GM12874 (cell line): ENCODE data around the gene ZBTB17.

ENCODE experiments used
- TF ChIP-seq, protein P1 (sequence below): IDR thresholded peaks from 2 replicates; pipeline ENCODE4 v1.5.1; 2011; ENCODE audit warnings: low read depth, mild to moderate bottlenecking, control low read depth, low read length, moderate library complexity; ENCODE audit not compliant: insufficient read depth

Gene ZBTB17

DNA sequence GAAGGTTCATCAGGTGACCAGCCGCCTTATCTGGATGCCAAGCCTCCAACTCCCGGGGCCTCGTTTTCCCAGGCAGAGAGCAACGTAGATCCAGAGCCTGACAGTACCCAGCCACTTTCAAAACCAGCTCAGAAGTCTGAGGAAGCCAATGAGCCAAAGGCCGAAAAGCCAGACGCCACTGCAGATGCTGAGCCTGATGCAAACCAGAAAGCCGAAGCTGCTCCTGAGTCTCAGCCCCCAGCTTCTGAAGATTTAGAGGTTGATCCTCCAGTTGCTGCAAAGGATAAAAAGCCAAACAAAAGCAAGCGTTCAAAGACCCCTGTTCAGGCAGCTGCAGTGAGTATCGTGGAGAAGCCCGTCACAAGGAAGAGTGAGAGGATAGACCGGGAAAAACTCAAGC, 44.5 kb downstream of the ZBTB17 start:
- TF ChIP-seq, protein P1, sequence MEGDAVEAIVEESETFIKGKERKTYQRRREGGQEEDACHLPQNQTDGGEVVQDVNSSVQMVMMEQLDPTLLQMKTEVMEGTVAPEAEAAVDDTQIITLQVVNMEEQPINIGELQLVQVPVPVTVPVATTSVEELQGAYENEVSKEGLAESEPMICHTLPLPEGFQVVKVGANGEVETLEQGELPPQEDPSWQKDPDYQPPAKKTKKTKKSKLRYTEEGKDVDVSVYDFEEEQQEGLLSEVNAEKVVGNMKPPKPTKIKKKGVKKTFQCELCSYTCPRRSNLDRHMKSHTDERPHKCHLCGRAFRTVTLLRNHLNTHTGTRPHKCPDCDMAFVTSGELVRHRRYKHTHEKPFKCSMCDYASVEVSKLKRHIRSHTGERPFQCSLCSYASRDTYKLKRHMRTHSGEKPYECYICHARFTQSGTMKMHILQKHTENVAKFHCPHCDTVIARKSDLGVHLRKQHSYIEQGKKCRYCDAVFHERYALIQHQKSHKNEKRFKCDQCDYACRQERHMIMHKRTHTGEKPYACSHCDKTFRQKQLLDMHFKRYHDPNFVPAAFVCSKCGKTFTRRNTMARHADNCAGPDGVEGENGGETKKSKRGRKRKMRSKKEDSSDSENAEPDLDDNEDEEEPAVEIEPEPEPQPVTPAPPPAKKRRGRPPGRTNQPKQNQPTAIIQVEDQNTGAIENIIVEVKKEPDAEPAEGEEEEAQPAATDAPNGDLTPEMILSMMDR: no peak

DNA sequence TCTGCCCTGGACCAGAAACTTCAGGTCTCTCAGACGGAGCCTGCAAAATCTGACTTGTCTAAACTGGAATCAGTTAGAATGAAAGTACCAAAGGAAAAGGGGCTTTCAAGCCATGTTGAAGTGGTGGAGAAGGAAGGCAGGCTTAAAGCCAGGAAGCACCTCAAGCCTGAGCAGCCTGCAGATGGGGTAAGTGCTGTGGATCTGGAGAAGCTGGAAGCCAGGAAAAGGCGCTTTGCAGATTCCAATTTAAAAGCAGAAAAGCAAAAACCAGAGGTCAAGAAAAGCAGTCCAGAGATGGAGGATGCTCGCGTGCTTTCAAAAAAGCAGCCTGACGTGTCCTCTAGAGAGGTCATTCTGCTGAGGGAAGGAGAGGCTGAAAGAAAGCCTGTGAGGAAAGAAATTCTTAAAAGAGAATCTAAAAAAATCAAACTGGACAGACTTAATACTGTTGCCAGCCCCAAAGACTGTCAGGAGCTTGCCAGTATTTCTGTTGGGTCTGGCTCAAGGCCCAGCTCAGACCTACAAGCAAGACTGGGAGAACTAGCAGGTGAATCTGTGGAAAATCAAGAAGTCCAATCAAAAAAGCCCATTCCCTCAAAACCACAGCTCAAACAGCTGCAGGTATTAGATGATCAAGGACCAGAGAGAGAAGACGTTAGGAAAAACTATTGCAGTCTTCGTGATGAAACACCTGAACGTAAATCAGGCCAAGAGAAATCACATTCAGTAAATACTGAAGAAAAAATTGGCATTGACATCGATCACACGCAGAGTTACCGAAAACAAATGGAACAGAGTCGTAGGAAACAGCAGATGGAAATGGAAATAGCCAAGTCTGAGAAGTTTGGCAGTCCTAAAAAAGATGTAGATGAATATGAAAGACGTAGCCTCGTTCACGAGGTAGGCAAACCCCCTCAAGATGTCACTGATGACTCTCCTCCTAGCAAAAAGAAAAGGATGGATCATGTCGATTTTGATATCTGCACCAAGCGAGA, 46.6 kb downstream of the ZBTB17 start:
- TF ChIP-seq, protein P1: no peak

DNA sequence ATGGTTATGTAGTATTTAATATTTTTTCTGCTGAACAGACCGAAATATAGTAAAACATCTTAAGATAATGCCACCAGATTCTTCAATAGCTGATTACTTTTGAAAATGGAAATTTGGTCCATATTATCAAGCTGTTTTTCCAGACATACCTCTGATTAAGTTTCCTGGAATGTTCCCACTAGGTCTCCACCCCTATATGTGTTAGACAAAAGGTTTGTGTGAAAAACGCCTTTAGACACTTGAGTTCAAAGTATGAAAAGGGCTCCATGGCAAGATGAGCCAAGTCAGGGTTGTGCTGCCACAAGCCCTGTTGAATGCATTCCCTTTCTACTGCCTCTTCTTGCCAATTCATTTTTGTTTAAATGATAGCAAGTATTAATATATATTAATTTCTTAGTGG, 52.7 kb downstream of the ZBTB17 start:
- TF ChIP-seq, protein P1: no peak

DNA sequence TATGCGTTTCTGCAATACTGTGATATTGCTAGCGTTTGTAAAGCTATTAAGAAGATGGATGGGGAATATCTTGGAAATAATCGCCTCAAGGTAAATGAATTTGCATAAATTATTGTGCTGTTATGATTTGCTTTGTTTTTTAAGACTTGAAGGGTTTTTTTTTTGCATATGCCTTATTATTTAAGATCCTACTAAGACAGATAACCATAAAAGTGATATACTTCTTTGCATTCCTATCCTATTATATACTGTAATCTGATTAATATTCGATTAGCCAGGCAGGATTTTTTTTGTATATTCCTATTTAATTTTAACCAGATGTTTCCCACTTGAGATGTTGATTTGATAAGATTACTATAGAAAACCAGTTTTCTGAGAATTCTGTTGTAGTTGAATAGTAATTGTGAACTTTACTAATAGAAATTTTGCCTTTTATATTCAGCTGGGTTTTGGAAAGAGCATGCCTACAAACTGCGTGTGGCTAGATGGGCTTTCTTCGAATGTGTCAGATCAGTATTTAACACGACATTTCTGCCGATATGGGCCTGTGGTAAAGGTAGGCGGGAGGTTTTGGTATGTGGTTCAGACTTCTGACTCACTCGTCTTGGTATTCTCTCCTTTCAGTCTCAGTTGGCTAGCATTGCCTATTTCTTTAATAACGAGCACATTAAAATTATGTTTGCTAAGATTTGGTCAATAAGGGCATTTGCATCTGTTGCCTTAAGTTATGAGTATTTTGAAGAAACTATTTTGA, 56.8 kb downstream of the ZBTB17 start:
- TF ChIP-seq, protein P1: no peak

DNA sequence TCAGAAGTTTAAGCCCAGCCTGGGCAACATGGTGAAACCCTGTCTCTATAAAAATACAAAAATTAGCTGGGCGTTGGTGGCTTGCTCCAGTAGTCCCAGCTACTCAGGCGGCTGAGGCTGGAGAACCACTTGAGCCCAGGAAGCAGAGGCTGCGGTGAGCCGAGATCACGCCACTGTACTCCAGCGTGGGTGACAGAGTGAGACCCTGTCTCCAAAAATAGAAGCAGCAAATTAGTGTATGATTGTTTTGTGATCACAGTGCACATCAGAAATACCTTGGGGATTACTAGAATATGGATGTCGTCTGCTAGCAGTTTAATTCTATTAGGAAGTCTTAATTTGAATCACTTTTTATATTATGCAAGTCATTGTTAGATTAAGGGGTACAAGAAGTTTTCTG, 59.0 kb downstream of the ZBTB17 start:
- TF ChIP-seq, protein P1: no peak

DNA sequence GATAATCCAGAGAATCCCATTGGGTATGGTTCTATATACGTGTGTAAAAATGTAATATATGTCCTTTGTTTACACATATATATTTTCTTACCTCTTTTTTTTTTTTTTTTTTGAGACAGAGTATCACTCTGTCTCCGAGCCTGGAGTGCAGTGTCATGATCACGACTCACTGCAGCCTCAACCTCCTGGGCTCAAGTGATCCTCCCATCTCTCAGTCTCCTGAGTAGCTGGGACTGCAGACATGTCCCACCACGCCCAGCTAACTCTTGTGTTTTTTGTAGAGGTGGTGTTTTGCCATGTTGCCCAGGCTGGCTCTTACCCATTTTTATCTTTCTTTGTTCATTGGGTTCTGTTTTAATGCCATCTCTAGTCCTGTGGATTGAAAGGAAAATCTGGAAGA, 59.5 kb downstream of the ZBTB17 start:
- TF ChIP-seq, protein P1: no peak

DNA sequence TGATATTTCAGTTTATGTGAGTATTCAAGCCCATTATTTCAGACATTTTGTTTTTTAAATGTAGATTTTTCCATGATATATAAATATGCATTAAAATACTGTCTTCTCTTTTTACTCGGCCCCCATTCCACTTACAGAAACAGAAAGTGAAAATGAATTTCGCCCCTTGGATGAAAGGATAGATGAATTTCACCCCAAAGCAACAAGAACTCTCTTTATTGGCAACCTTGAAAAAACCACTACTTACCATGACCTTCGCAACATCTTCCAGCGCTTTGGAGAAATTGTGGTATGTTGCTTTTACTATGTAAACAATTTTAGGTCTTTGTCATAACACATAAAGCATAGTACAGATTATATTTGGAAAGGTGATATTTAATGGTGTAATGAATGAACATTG, 59.9 kb downstream of the ZBTB17 start:
- TF ChIP-seq, protein P1: no peak
